GM21786 (cell line): Measurements from ENCODE around the gene AEBP1.

Experiments used
- ATAC-seq: cut with Tn5 transposase; IDR thresholded peaks from one replicate; pipeline ENCODE4 v1.9.1; 2021; ENCODE audit not compliant: unreplicated experiment

Gene AEBP1

DNA sequence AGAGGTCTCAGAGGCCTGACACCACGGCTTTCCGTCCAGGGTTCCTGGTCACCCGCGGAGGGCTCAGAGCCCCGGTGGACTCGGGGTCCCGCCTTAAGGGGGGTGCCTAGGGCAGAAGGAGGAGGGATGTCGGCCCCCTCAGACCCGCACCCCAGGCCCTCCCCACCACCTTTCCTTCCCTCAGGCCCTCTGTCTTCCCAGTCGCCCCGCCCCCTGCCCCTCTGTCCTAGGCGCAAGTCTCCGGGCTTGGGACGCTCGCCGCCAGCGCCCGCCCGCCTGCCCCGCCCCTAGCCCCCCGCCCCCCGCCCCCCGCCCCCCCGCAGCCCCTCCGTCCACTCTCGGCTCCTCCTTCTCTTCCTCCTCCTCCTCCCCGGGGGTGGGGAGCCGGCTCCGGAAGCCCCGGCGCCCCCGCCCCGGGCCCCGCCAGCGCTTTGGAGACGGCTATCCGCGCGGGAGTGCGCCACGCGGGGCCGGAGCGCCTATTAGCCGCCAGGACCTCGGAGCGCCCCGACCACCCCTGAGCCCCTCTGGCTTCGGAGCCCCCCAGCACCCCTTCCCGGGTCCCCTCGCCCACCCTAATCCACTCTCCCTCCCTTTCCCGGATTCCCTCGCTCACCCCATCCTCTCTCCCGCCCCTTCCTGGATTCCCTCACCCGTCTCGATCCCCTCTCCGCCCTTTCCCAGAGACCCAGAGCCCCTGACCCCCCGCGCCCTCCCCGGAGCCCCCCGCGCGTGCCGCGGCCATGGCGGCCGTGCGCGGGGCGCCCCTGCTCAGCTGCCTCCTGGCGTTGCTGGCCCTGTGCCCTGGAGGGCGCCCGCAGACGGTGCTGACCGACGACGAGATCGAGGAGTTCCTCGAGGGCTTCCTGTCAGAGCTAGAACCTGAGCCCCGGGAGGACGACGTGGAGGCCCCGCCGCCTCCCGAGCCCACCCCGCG lies at the start of gene AEBP1:
Gene AEBP1 (plus strand): TSS at position 423 of the 937 bp plus-strand sequence. CDS start 321 bp downstream, at position 744.
- no peak for ATAC-seq

DNA sequence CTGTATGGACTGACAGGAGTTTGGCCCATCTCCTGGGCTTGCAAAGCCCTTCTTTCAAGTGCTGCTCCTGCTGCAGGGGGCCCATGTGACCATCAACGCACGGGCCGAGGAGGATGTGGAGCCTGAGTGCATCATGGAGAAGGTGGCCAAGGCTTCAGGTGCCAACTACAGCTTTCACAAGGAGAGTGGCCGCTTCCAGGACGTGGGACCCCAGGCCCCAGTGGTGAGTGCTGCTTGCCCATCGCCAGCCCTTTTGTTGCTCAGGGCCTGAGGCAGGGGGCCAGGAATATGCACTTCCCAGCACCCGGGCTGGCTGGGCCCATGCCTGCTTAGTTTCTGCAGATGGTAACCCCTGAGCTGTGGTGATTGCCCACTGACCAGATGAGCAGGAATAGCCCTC lies 47.5 kb upstream of the AEBP1 start:
- ATAC-seq, result no peak

DNA sequence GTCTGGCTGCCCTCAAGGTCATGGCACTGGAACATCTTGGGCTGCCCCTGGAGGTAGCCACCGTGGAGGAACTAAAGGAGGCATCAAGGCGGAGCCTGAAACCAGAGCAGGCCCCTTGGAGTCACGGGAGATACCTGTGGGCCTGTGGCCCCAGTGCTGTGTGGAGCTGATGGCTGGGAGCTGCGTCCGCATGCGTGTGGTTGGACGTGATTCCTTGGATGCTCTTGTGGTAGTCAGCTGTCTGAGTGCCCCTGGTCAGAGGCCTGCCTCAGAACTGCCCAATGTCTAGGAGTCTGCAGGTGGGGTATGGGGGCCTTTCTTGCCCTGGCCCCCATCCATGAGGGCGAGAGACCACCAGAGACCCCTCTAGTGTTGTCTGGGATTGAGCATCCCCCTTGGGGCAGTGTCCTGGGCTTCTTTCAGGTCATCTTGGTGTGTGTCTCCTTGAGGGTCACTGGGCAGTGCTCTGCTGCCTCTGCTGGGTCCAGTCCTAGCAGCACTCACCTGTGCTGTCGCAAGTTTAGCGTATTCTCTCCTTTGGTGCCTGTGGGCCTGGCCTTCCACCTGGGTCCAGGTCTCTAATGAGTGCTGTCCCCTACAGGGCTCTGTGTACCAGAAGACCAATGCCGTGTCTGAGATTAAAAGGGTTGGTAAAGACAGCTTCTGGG lies 46.8 kb upstream of the AEBP1 start:
- ATAC-seq, result no peak

DNA sequence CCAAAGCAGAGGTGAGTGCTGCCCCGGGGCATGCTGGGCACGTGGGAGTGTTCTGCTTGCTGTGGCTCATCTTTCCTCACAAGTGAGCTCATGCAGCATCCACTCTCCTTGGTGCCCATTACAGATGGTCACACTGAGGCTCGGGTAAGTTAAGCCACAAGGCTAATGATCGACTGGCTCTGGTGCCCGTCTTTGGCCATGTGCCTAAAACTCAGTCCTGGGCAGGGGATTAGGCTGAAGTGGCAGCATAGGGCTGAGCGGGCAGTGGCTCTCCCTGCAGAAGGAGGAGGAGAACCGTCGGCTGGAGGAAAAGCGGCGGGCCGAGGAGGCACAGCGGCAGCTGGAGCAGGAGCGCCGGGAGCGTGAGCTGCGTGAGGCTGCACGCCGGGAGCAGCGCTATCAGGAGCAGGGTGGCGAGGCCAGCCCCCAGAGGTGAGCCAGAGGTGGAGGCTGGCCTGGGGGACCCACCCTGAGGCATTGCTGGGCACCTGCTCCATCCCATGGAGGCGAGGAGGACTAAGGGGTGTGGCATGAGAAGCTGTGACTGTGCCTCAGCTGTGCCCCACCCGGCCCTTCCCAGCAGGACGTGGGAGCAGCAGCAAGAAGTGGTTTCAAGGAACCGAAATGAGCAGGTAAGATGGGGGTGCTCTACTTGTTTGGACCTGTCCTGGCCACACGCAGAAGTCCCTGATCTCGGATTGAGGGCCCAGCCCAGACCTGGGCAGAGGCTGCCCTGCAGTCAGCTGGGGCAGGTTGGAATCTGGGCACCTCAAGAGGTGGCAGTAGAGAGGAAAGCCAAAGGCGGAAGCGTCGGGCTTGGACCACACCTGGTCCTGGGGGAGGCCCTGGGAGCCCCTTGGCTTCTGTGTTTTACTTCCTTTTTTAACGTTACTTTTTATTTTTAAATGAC lies 46.0 kb upstream of the AEBP1 start:
- no peak for ATAC-seq

DNA sequence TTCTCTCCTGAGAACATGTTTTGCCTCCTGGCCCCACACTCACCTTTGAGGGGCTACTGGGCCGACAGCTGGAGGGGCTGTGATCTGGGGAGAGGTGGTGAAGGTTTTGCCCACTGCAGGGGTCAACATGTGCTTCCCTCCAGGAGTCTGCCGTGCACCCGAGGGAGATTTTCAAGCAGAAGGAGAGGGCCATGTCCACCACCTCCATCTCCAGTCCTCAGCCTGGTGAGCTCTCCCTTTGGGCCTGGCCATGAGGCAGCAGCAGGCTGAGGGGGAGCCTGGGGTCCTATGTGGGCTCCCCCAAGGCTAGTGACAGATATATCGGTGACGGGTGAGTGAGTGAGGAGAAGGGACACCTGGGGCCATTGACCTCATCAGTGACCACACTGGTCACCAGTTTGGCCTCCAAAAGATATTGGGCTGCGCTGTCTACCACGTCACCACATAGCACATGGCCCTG lies 45.4 kb upstream of the AEBP1 start:
- no peak for ATAC-seq

DNA sequence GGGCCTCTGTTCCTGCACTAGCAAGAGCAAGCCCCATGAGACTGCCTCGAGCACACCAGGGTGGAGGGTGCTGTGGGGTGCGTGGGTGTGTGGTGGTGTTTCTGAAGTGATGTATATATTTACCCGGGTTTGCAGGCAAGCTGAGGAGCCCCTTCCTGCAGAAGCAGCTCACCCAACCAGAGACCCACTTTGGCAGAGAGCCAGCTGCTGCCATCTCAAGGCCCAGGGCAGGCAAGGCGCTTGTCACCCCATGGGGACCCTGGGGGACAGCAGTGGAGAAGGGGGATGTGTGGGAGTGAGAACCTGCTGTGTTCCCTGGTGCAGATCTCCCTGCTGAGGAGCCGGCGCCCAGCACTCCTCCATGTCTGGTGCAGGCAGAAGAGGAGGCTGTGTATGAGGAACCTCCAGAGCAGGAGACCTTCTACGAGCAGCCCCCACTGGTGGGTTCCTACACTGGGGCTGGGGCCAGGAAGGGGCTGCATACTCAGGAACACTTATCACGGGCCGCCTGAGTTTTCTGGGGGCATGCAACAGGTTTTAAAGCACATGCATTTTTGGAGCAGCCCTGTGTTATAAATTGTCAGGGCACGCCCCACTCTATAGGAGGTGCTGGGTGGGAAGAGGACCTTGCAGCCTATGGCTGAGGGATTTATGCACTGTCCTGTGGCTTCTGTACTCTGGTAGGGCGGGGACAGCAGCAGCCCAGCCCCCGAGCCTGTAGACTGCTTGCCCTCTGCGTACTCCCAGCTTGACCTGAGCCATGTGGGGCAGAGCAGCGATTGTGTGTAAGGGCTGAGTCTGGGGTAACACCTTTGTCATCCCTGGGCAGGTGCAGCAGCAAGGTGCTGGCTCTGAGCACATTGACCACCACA lies 44.7 kb upstream of the AEBP1 start:
- peak; percentile 47 for ATAC-seq

DNA sequence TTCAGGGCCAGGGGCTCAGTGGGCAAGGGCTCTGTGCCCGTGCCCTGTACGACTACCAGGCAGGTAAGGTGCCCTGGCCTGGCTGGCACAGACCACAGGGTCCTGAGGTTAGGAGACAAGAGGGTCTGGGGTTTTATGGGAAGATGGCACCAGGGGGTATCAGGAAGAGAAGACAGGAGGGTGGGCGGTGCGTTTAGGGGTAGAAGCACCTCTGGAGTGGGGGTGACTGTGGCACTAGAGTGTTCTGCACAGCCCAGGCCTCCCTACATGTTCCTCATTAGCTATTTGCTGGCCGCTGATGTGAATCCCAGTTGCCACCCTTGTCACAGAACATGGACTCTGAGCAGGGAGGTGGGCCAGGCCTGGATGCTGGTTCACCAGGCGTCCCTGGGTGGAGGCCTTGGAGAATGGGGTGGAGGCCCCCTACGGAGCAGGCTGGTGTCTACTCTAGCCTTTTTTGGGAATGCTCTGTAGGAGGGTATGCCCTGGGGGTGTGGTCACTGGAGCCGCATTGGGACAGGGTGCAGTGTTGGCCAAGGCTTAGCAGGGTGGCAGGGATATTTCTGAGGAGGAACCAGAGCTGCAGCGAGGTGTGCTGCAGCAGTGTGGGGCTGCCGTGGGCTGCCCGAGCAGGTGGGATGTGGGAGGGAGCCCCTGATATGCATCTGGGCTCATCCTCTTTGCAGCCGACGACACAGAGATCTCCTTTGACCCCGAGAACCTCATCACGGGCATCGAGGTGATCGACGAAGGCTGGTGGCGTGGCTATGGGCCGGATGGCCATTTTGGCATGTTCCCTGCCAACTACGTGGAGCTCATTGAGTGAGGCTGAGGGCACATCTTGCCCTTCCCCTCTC lies 43.8 kb upstream of the AEBP1 start:
- no peak for ATAC-seq

DNA sequence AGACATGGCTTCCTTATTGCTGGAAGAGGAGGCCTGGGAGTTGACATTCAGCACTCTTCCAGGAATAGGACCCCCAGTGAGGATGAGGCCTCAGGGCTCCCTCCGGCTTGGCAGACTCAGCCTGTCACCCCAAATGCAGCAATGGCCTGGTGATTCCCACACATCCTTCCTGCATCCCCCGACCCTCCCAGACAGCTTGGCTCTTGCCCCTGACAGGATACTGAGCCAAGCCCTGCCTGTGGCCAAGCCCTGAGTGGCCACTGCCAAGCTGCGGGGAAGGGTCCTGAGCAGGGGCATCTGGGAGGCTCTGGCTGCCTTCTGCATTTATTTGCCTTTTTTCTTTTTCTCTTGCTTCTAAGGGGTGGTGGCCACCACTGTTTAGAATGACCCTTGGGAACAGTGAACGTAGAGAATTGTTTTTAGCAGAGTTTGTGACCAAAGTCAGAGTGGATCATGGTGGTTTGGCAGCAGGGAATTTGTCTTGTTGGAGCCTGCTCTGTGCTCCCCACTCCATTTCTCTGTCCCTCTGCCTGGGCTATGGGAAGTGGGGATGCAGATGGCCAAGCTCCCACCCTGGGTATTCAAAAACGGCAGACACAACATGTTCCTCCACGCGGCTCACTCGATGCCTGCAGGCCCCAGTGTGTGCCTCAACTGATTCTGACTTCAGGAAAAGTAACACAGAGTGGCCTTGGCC lies 43.0 kb upstream of the AEBP1 start:
- no peak for ATAC-seq

DNA sequence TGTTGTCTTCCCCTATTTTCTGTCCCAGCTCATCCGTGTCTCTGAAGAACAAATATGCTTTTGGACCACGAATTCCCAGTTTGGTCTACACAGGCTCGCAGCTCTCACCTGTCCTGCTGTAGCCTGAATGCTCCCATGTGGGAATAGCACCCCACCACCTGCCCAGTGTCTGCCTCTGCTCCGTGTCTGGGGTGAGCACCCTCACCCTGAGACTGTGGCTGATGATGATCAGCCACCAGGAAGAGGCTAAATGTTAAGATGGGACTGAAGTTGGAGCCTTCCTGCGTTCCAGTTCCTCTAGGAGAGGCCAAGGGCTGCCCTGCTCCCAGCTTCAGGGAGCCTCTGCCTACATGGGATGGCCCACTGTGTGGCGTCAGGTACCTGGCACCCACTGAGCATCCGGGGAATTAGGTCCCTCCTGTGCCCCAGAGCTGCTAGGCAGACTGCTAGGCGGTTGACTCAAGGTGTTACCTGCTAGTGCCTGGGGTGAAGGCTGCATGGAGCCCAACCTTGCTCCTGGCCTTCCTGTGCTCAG lies 42.4 kb upstream of the AEBP1 start:
- no peak for ATAC-seq

DNA sequence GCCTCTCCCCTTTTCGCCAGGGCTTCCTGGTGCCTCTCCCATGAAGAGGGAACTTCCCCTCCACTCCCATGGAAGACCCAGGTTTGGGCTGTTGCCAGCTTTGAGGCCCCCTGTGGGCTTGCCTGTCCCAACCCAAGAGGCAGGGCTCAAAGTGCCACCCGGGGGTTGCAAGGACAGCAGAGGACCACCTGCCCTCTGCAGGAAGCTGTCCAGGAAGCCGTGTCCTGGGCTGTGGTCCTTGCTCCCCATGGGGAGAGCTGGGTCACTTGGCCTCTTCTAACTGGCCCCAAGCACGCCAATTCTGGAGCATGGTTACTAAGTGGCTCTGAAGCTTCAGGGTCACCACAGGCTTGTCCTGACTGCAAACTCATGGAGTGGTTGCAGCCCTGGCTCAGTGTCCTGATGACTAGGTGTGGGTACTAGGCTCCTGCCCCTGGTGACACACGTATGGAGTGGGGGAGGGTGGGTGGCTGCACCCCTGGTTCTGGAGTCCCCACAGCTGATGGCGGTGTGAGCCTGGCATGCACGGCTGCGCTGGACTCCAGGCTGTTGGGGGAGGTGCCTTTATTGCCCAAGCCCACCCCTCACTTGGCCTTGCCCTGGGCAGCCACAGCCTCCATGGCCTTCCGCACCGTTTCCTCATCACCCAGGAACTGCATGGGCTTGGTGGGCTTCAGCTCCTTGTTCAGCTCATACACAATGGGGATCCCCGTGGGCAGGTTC lies 41.8 kb upstream of the AEBP1 start:
- ATAC-seq, result no peak

DNA sequence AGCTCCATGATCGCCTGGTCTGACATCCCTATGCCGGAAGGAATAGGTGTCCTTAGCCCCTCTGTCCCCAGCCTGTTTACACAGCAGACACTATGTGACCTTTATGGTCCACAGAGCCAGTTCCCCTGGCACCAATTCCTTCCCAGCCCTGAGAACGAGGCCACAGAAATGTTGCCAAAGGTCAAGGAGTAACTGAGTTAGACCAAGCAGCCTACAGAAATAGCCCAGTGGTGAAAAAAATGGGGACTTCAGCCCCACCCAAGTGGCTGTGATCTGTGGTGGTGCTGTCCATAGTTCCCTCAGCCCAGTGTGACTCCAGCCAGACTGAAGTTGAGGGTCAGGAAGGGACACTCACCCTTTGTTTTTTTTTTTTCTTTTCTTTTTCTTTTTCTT lies 41.2 kb upstream of the AEBP1 start:
- ATAC-seq, result no peak

DNA sequence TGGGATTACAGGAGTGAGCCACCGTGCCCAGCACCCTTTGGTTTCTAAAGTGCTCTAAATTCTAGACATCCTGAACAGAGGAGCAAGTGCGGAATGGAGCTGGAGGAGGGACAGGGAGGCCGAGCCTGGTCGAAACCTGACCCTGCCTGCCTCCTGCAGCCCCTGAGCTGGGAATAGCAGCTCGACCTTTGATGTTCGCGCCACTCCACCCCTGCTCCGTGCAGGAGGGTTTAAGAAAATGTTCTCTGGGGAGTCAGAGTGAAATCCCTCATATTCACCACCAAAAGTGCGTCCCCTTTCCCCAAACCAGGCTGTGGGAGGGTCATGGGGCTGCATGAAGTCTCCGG lies 40.6 kb upstream of the AEBP1 start:
- no peak for ATAC-seq

DNA sequence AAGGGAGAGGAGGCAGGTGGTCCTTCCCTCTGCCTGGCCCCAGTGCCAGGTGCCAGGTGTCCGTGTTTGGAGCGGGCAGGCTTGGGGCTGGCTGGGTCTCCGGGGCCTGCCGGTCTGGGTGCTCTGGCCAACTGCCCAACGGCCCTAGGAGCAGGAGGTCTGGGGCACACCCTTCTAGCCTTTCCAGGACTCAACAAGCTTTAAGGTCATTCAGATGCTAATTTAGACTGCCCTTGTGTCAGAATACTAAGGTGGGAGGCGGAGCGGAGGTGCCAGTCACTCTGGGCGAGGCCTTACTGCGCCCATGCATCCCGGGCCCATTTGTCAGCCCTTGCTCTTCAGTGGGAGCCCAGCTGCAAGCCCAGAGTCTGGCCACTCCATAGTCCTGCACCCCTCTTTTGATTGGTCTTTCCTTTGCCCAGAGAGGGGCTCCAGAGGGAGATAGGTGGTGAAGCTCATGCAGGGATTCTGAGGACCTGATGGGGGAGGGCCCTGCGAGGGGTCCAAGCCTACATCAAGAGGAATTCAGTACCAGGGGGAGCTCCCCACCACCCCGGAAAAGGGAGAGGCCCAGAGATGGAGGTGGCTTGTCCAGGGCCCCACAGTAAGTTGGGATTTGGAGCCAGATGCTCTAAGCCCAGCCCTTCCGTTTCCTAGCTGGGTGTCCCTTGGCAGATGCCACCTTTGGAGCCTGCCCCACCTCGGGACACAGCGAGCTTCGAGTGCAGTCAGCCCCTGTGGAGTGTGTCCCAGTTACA lies 40.1 kb upstream of the AEBP1 start:
- no peak for ATAC-seq

DNA sequence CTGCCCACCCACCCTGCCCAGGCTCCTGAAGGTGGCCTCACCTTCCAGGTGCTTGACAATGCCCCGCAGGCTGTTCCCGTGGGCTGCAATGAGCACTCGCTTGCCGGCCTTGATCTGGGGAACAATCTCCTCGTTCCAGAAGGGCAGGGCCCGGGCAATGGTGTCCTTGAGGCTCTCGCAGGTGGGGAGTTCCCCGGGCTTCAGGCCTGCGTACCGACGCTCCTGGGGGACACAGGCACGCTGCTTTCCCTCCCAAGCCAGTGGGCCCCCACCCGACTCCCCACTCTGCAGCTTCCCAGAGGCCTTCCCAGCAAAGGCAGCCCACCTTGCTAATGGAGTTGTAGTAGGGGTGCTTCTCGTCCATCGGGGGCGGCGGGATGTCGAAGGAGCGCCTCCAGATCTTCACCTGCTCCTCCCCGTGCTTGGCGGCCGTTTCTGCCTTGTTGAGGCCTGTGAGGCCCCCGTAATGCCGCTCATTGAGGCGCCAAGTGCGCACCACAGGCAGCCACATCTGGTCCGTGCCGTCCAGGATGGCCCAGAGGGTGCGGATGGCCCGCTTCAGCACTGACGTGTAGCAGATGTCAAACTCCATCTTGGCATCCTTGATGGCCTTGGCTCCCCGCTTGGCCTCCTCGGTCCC lies 39.2 kb upstream of the AEBP1 start:
- ATAC-seq, result no peak

DNA sequence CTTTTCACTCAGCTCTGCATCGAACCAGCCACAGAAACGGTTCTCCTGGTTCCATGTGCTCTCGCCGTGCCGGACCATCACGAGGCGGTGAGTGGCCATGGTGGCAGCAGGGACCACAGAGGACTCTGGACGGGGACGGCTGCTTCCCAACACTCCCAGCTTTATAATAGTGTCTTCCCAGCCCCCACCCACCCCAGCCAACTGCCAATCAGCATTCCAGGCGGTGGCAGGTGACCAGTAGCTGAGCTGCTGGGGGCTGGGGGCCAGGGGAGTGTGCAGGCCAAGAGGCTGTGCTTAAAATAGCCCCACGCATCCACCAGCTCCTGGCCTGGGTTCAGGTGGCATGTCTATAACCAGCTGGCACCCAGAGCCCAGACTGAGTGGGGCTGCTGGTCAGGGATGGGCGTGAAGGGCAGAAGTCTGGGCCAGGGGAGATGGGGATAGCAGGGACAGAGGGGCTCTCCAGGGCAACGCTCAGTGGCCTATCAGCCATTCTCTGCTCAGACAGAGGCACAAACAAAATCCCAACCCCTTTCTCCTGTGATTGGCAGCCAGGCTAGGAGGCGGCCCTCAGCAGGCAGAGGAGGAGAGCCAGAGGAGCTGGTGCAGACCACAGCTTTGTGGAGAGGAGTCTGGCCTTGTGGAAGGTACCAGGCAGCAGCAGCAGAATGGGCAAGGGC lies 38.6 kb upstream of the AEBP1 start, which contains the start of gene PGAM2:
Gene PGAM2 (minus strand): TSS at position 137 of the 680 bp plus-strand sequence. CDS start 38 bp downstream, at position 99.
- no peak for ATAC-seq

DNA sequence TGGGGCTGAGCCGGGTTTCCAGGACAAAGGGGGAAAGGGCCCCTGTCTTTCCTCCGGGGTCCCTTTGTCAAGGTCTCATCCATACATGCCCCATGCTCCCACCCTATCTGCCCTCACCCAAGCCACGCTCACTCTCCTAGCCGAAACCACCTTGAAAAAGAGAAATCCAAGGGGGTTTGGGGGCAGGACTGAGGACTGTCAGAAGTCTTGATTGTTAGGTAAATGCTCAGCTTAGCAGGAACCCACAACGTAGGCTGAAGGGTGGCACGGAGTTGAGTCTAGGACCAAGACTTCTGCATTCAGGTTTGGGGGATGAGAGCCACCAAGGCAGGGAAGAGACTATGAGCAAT lies 38.1 kb upstream of the AEBP1 start:
- no peak for ATAC-seq
